ENCODE results near the gene EPHB2.

DNA sequence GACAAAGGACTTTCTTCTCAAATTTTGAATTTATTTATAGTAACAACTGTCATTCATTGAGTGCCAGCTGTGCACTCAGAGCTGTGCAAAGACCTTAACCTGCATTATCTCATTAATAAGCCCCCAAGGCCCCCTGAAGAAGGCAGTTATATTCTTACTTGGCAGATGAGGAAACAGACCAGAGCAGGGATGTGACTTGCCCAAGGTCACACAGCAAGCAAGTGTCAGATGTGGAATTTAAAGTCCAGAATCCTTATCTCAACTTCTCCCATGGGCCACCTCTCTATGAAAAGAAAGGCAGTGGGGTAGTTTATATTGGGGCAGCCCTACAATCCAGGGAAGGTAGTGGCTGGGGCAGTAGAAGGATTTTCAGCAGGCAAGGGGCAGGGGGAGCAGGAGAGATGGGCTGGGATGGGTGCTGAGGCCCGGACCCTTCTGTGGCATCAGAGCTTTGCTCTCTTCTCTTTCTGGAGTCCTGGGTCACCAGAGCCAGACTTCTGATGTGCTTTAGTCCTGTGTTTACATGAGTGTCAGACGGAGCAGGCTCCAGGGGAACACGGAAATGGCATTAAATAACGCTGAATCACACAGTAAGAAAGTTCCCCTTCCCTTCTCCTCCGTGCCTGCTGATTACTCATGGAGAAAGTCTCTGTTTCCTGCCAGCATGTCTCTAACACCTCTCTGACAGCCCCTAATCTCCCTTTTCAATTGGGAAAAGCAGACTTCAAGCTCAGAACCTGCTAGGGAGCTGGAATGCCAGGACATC, 39.5 kb downstream of the EPHB2 start:
- TF ChIP-seq CTCF (IDR thresholded peaks at IDR 0.05), result no peak
- TF ChIP-seq POLR2AphosphoS5 (IDR thresholded peaks at IDR 0.05; ENCODE audit: insufficient read depth in 1 of 2, low read depth in 1 of 2), result peak in 1 of 2 donors; percentile 66
- no peak for TF ChIP-seq POLR2A (IDR thresholded peaks at IDR 0.05)

All from vagina (tissue), 2 donors.